A549 (cell line): Measurements from ENCODE around the gene PLXNB3. TPM values are rescaled to one million over a fixed set of nuclear protein-coding genes. Genes with fewer than 3 reads are reported as not detected.

ENCODE experiments used
- ATAC-seq, 2 experiments: fragments of 200-7000 bp in 1 of 2; fragments of >200 bp in 1 of 2; cut with Nextera tagmentation in 1 of 2; cut with Tn5 transposase in 1 of 2; 3 replicates each; pipeline versions ENCODE4 v1.8.0 to v1.9.1; 2018 to 2020; ENCODE audit warnings: mild to moderate bottlenecking in 1 of 2, moderate library complexity in 1 of 2
- CTCF ChIA-PET: fragments of 300-600 bp; sonication (Branson Sonifier 250); formaldehyde crosslinking; extraction: SDS; loops from one replicate; lab custom pipeline; 2021; ENCODE audit warnings: antibody characterized with exemption, inconsistent platforms; lab: Yijun Ruan, JAX
- POLR2A ChIA-PET: fragments of 350-600 bp; formaldehyde crosslinking; extraction: SDS; loops from one replicate; lab custom pipeline; 2021; ENCODE audit warnings: antibody characterized with exemption, inconsistent platforms; lab: Yijun Ruan, JAX
- DNase-seq, 2 experiments: peaks; one replicate each; pipeline versions ENCODE4 v3.0.0 to v3.0.0-alpha.2; 2011 to 2016; ENCODE audit warnings: low read depth in 1 of 2, low spot score in 1 of 2
- FAIRE-seq: peaks from 2 replicates; lab custom pipeline; 2011; peaks lifted over from hg19 to GRCh38; lab: Jason Lieb, UNC
- H3K27ac ChIP-seq, 2 experiments: fragments of >200 bp; sonication (Bioruptor Twin); formaldehyde crosslinking; 3 replicates each; pipeline ENCODE4 v1.5.1; 2016 to 2017
- H3K4me1 ChIP-seq: fragments of >200 bp; sonication (Bioruptor Twin); formaldehyde crosslinking; 3 replicates; pipeline ENCODE4 v1.6.1; 2016
- H3K4me2 ChIP-seq: fragments of >200 bp; sonication (Bioruptor Twin); formaldehyde crosslinking; 3 replicates; pipeline ENCODE4 v1.6.1; 2016
- H3K4me3 ChIP-seq: fragments of >200 bp; sonication (Bioruptor Twin); formaldehyde crosslinking; 3 replicates; pipeline ENCODE4 v1.5.1; 2016
- H3K9me3 ChIP-seq: fragments of >200 bp; sonication (Bioruptor Twin); formaldehyde crosslinking; 3 replicates; pipeline ENCODE4 v1.6.1; 2016
- BHLHE40 ChIP-seq: IDR thresholded peaks from 2 replicates; pipeline ENCODE4 v1.6.1; 2012; ENCODE audit warnings: low read depth, low read length, inconsistent platforms
- CBX2 ChIP-seq: fragments of 200-600 bp; sonication (generic); IDR thresholded peaks from 2 replicates; pipeline ENCODE4 v1.6.1; 2016; ENCODE audit warnings: low read depth, mild to moderate bottlenecking, borderline replicate concordance
- CHD2 ChIP-seq: fragments of 150-350 bp; IDR thresholded peaks from 2 replicates; pipeline ENCODE4 v1.6.1; 2014; ENCODE audit warnings: low read length; ENCODE audit not compliant: partially characterized antibody
- CHD4 ChIP-seq: fragments of 200-600 bp; sonication (generic); IDR thresholded peaks from 2 replicates; pipeline ENCODE4 v1.6.1; 2016; ENCODE audit warnings: antibody characterized with exemption, mild to moderate bottlenecking, borderline replicate concordance
- CTCF ChIP-seq: fragments of >200 bp; sonication (Bioruptor Twin); formaldehyde crosslinking; IDR thresholded peaks from 3 replicates; pipeline ENCODE4 v1.5.1; 2016
- E2F6 ChIP-seq: IDR thresholded peaks from 2 replicates; pipeline ENCODE4 v1.6.1; 2012; ENCODE audit warnings: low read depth, borderline replicate concordance
- EHMT2 ChIP-seq: fragments of 200-600 bp; sonication (generic); IDR thresholded peaks from 2 replicates; pipeline ENCODE4 v1.6.1; 2016; ENCODE audit warnings: antibody characterized with exemption, low read depth, mild to moderate bottlenecking, moderate library complexity
- GATA3 ChIP-seq: IDR thresholded peaks from 2 replicates; pipeline ENCODE4 v1.6.1; 2012; ENCODE audit warnings: borderline replicate concordance
- HEYL ChIP-seq: fragments of 250-450 bp; sonication (Bioruptor Pico); IDR thresholded peaks from 2 replicates; pipeline ENCODE4 v1.8.0; 2021; ENCODE audit warnings: mild to moderate bottlenecking, moderate library complexity
- HOXA7 ChIP-seq: fragments of 250-450 bp; sonication (Bioruptor Pico); IDR thresholded peaks from 2 replicates; pipeline ENCODE4 v1.5.0; 2020; ENCODE audit warnings: mild to moderate bottlenecking, moderate library complexity
- HOXB13 ChIP-seq: fragments of 250-450 bp; sonication (Bioruptor Pico); IDR thresholded peaks from 2 replicates; pipeline ENCODE4 v1.5.0; 2020; ENCODE audit warnings: low read depth, mild to moderate bottlenecking, moderate library complexity
- MYC ChIP-seq: IDR thresholded peaks from 2 replicates; pipeline ENCODE4 v1.6.1; 2012; ENCODE audit warnings: mild to moderate bottlenecking, inconsistent platforms, low read length, improper control_type of control experiment, borderline replicate concordance
- NFE2L2 ChIP-seq: fragments of 150-350 bp; conservative IDR thresholded peaks from 2 replicates; pipeline ENCODE4 v1.6.1; 2014; ENCODE audit warnings: low read length
- NR3C1 ChIP-seq: fragments of >200 bp; sonication (Bioruptor Twin); formaldehyde crosslinking; IDR thresholded peaks from 3 replicates; pipeline ENCODE4 v1.6.1; 2017
- PBX3 ChIP-seq: IDR thresholded peaks from 2 replicates; pipeline ENCODE4 v1.6.1; 2012
- SMC3 ChIP-seq: fragments of >200 bp; sonication (Bioruptor Twin); formaldehyde crosslinking; IDR thresholded peaks from 3 replicates; pipeline ENCODE4 v1.6.1; 2018; ENCODE audit warnings: inconsistent platforms
- SREBF2 ChIP-seq: fragments of 450-650 bp; IDR thresholded peaks from 2 replicates; pipeline ENCODE4 v1.6.1; 2014; ENCODE audit warnings: mild to moderate bottlenecking, moderate library complexity
- WGBS: methylation state at CpG from one replicate; pipeline ENCODE4 v1.1.6; 2017; ENCODE audit errors: missing lambda C conversion rate; 5-methylcytosine and 5-hydroxymethylcytosine counted together
- polyA plus RNA-seq, 4 experiments: library from polyadenylated mRNA; depleted of rRNA in 3 of 4; stranded (reverse); fragments of >200 nt; fragmentation: RNase III in 1 of 4; extraction: RNeasy Plus Mini Kit Qiagen cat#74134 plus additional on column Dnase treatment in 1 of 4; gene quantifications; 2 replicates in 3 of 4; 3 replicates in 1 of 4; pipeline ENCODE4 v1.2.3, GENCODE V29; 2011 to 2017
- TF ChIP-seq, protein P1 (sequence below): fragments of 450-650 bp; IDR thresholded peaks from 2 replicates; pipeline ENCODE4 v1.6.1; 2014; ENCODE audit warnings: antibody characterized with exemption
- TF ChIP-seq, protein P2 (sequence below): IDR thresholded peaks from 2 replicates; pipeline ENCODE4 v1.6.1; 2012

Gene PLXNB3
- polyA plus RNA-seq, 2 of the 4 experiments (the other 2 are of a cell fraction): 1.1 to 2.5 TPM

GRCh38 chrX:153806999-153807575 lies 43.0 kb downstream of the PLXNB3 start (continued):
- no peak for TF ChIP-seq NFE2L2
- TF ChIP-seq SREBF2: no peak
- no peak for TF ChIP-seq CHD2

DNA sequence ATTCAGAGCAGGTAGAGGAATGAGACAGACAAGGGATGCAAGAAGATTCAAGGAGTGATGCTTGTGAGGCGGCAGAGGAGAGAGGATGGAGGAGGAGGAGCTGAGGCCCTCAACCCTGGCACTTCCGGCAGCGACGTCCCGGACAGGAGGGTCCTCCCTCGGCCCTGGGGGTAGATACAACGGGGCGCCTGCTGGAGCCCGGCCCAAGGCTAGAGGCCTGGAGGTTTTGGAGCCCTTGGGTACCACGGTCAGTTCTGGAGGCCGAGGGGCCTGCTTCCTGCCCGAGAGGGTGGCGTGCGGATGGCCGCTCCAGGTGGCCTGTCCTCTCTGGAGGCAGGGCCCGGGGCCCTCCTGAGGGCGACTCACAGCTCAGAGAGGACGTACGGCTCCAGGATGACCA lies 43.9 kb downstream of the PLXNB3 start:
- ATAC-seq (no peak), FAIRE-seq (no peak), DNase-seq (no peak)
- TF ChIP-seq MYC (no peak), E2F6 (no peak), EHMT2 (no peak)
- CTCF ChIA-PET: interaction anchor here (0.9 to 1.2 kb wide), 2 partner anchors 9 to 45 kb away, joined by 3 read pairs; no protein-coding TSS in a partner anchor
- 70% methylated on average over 9 of the region's 19 CpGs for WGBS
- H3K4me2 ChIP-seq: no peak overlapping the region
- H3K4me3 ChIP-seq: no peak overlapping the region
- POLR2A ChIA-PET: interaction anchor here (1.4 kb wide), 1 partner anchor 14 kb away, joined by 3 read pairs; the partner anchor contains the start of genes IDH3G and SSR4
- H3K27ac ChIP-seq: no peak overlapping the region
- H3K9me3 ChIP-seq: no peaks in the 10 kb centered on the region
- no peaks in the 10 kb centered on the region for H3K4me1 ChIP-seq

- CTCF ChIA-PET: interaction anchor here (1.8 kb wide), 1 partner anchor 12 kb away, joined by 4 read pairs; no protein-coding TSS in a partner anchor
- DNase-seq: no peak
- no peak for FAIRE-seq
- POLR2A ChIA-PET: no interaction called here
- Histone ChIP-seq H3K9me3 (no peaks in the 10 kb centered on the region), H3K4me2 (no peak overlapping the region), H3K4me3 (no peak overlapping the region), H3K4me1 (no peaks in the 10 kb centered on the region), H3K27ac (no peak overlapping the region)
- TF ChIP-seq CBX2: no peak
- TF ChIP-seq HEYL: no peak
- TF ChIP-seq PBX3: no peak
- no peak for TF ChIP-seq SMC3
- no peak for TF ChIP-seq BHLHE40
- TF ChIP-seq, protein P1, sequence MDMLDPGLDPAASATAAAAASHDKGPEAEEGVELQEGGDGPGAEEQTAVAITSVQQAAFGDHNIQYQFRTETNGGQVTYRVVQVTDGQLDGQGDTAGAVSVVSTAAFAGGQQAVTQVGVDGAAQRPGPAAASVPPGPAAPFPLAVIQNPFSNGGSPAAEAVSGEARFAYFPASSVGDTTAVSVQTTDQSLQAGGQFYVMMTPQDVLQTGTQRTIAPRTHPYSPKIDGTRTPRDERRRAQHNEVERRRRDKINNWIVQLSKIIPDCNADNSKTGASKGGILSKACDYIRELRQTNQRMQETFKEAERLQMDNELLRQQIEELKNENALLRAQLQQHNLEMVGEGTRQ: no peak
- no peak for TF ChIP-seq GATA3
- TF ChIP-seq EHMT2: no peak
- no peak for TF ChIP-seq NR3C1
- ATAC-seq: no peak
- WGBS: 40% methylated on average over 3 of the region's 14 CpGs
Measured at GRCh38 chrX:153812220-153812619, 48.2 kb downstream of the PLXNB3 start.

GRCh38 chrX:153813161-153813560 lies 49.1 kb downstream of the PLXNB3 start:
- Histone ChIP-seq H3K4me1 (no peaks in the 10 kb centered on the region), H3K4me3 (no peak overlapping the region), H3K27ac (no peak overlapping the region), H3K9me3 (no peaks in the 10 kb centered on the region)
- DNase-seq: no peak
- TF ChIP-seq CHD4 (no peak), CBX2 (no peak), HOXB13 (no peak), HOXA7 (no peak), CTCF (no peak), SREBF2 (no peak), NFE2L2 (no peak)
- TF ChIP-seq, protein P2, sequence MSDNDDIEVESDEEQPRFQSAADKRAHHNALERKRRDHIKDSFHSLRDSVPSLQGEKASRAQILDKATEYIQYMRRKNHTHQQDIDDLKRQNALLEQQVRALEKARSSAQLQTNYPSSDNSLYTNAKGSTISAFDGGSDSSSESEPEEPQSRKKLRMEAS: no peak
- TF ChIP-seq, all 56 proteins: peak for 0
- no peak for ATAC-seq
- ChIA-PET CTCF (no interaction called here), POLR2A (no interaction called here)
- FAIRE-seq: no peak
- no peak overlapping the region for H3K4me2 ChIP-seq
- 78% methylated on average over 5 of the region's 5 CpGs for WGBS
